HG03457 (cell line): Measurements from ENCODE around the gene TM9SF4.
"Not testable (repeated sequence)": the region's sequence is repeated elsewhere in the genome, so short reads cannot be mapped to it uniquely, and the experiment has no call there.

Source experiments
- ATAC-seq: cut with Tn5 transposase; IDR thresholded peaks from one replicate; pipeline ENCODE4 v1.9.1; 2021; ENCODE audit warnings: moderate number of reproducible peaks; ENCODE audit not compliant: unreplicated experiment

TM9SF4 gene

GRCh38 chr20:32188376-32189122 is 79.0 kb downstream of the TM9SF4 start:
- ATAC-seq = no peak

DNA sequence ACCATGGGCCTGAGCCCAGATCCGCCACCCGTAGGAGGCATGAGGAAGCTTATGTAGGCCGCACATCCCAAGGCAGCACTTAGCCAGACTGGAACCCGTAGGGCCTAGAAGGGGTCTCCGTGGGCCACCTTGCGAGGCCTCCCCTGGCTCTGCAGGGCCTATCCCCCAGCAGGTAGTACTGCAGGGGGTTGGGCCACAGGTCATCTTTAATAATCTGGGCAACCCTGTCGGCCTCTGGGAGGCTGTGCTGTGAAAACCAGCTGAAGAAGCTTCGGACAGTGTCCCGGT is 79.6 kb downstream of the TM9SF4 start:
- ATAC-seq = no peak

DNA sequence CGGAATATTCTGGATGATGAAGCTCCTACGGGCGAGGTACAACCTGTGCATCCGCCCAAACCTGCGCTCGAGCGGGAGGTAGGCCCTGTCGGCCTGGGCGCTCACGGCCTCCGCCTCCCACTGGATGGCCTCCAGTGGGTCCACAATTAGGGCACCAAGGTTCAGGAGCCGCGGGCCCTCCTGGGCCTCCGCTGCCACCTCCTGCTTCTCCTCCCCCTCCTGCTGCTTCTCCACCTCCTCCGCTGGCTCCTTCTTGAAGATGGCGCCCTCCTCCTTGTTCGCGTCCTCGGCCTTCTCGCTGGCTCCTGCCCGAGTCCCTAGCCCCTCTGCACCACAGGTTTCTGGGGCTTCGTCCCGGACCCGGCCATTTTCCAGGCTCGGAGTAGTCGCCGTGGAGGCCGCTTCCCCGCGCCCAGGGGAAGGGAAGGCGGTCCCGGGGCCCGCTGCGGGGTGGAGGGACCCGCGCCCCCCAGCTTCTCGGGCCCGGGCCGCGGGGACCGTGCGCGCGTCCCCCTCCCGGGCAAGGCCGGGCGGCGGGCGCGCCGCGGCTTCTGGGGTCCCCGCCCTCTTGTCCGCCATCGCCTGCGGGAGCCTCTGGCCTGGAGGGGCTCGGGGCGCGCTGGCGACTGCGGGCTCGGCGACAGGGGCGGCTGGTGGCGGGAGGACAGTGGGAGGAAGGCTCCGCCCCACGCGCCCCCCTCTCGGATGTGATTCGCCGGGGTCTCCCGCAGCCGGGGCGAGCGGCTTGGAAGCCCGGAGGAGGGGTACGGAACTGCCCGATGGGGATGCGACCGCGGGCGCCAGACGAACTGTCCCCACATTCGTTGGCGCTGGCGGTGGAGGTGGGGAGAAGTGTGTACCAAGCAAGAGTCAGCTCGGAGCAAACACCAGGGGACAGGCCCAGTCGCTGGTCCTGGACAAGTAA is 80.4 kb downstream of the TM9SF4 start:
- no peak for ATAC-seq

- no peak for ATAC-seq
Measured at GRCh38 chr20:32190616-32191415, 81.3 kb downstream of the TM9SF4 start.

DNA sequence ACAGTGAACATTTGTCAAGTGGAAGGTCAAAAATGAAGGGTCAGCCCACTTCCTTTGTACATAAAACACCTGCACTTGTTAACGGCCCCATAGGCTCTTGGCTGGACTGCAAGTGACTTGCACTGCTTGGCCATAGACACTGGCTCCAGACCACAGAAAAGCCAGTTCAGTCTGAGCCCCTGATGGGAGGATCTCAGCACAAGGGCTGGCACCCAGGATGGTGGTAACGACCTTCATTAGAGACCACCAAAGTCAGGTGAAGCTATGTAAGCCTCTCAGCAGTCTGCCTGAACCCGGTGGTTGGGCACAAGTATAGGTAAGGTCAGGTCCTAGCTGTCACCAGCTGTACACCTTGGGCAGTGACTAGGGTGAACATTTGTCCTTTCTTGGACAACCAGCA is 81.9 kb downstream of the TM9SF4 start:
- no peak for ATAC-seq

DNA sequence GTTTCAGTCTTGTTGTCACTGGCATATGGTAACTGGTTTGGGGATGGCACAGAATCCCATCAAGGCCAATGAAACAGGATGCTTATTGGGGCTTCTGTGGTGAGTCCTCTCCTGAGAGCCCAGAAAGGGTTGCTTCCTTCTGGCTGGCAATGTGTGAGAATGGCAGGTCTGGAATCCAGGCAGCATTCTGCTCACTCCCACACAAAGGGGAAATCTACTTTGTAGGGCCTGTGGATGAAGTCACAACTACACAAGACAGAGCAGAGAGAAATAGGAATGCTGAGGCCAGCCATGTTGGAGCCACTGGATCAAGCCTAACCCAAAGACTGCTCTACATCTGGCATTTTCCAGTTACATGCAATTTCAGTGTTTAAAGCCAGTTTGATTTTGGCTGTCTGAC is 82.4 kb downstream of the TM9SF4 start:
- ATAC-seq = no peak

- no peak for ATAC-seq
Measured at GRCh38 chr20:32192698-32193097, 83.2 kb downstream of the TM9SF4 start.

- ATAC-seq = not testable (repeated sequence)
Measured at GRCh38 chr20:32193336-32193735, 83.8 kb downstream of the TM9SF4 start.

- no peak for ATAC-seq
Measured at GRCh38 chr20:32193996-32194395, 84.5 kb downstream of the TM9SF4 start.

DNA sequence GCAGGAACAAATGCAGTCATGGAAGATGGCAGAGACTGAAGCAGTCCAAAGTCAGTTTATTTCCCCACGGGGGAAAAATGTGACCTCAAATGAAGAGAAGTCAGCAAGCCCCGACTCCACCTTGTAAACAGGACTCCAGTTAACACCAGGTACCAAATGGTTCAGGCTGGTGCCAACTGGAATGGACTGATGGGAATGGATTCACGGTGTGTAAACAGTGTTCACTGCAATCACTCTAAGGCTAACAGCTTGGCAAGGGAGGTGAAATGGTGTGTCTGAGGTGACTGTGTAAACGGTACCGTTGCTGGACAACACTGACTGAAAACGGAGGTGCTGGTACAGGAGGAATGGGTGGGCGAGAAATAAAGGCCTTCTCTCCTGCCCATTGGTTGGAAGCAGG is 86.1 kb downstream of the TM9SF4 start:
- no peak for ATAC-seq

- not testable (repeated sequence) for ATAC-seq
Measured at GRCh38 chr20:32196613-32197012, 87.1 kb downstream of the TM9SF4 start.

GRCh38 chr20:32197136-32197535 is 87.6 kb downstream of the TM9SF4 start:
- ATAC-seq = not testable (repeated sequence)

DNA sequence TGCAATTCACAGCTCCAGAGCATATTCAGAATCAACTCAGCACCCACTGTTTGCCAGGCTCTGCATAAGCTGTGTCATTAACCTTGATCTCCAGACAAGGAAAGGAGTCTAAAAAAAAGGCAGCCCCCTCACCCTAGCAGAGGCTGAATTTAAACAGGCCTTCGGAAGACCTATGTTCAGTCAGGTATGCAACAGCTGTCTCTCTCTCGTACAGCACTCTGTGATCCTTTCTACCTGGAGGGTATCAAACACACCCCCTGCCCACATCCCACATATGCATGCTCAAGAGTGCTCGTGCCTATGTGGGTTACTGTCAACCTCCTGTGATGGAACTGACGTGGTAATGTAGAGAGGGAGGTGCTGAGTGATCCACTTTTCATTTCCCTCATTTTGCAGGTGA is 89.5 kb downstream of the TM9SF4 start:
- ATAC-seq = no peak

DNA sequence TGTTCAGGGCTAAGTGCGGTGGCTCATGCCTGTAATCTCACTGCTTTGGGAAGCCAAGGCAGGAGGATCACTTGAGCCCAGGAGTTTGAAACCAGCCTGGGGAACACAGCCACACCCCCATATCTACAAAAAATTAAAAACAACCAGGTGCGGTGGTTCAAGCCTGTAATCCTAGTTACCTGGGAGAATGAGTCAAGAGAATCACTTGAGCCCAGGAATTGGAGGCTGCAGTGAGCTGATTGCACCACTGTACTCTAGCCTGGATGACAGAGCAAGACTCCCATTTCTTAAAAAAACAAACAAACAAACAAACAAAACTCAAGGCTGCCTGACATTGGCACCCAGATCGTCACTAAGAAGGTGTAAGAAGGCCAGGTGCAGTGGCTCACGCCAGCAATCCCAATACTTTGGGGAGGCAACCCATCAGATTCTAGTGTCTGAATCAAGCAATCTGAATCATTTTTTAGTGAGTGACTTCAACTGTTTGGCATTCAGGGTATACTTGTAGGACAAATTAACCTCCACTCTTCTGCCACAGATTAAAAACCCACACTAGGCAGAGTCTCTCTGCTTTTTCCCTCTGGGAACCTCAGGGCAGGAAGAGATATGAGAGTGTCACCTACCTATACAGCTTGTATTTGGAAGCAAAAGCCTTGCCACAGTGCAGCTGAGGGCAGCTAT is 91.9 kb downstream of the TM9SF4 start:
- ATAC-seq = no peak

DNA sequence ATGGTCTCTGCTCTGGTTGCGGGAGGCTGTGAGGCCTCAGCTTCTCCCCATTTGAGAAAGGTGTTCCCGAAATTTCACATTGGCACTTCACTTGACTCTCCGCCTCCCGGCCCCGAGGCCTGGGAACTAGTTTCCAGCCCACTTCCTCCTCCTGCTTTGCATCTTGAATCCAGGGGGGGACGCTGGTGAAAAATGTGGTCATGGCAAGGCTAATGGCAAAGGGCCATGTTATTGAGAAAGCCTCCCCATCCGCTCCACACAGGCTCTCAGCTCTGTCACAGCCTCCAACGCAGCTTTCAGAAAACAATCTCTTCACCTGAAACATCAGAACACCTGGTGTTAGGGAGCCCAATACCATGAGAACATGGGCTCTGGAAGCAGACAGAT is 92.5 kb downstream of the TM9SF4 start:
- no peak for ATAC-seq

- no peak for ATAC-seq
Measured at GRCh38 chr20:32203356-32204204, 94.1 kb downstream of the TM9SF4 start.

GRCh38 chr20:32204205-32205109 is 94.9 kb downstream of the TM9SF4 start:
- ATAC-seq = no peak

GRCh38 chr20:32205110-32205842 is 95.8 kb downstream of the TM9SF4 start:
- no peak for ATAC-seq
